Endothelial cell of umbilical vein (primary cell): ENCODE measurements around the gene GFPT1. TPM values are rescaled to one million over a fixed set of nuclear protein-coding genes. Genes with fewer than 3 reads are reported as not detected.

Experiments
- BruUV-seq: library from RNA; stranded (reverse); fragments of 400-500 nt; replicated peaks from 2 replicates; lab custom pipeline; 2021; lab: Mats Ljungman, UMichigan
- CTCF ChIA-PET: fragments of 300-600, 350-600 bp; sonication (Branson Sonifier 250); formaldehyde crosslinking; loops from one replicate; lab custom pipeline; 2021; ENCODE audit warnings: antibody characterized with exemption, inconsistent platforms; lab: Charles Lee
- POLR2A ChIA-PET: fragments of 300-600, 350-600 bp; sonication (Branson Sonifier 250); formaldehyde crosslinking; loops from one replicate; lab custom pipeline; 2021; ENCODE audit warnings: antibody characterized with exemption, inconsistent platforms; lab: Charles Lee
- DNase-seq: peaks from one replicate; pipeline ENCODE4 v3.0.0-alpha.2; 2011; ENCODE audit warnings: low read depth, low spot score
- FAIRE-seq: peaks from 2 replicates; lab custom pipeline; 2011; peaks lifted over from hg19 to GRCh38; lab: Jason Lieb, UNC
- H2AFZ ChIP-seq: 2 replicates; pipeline ENCODE4 v1.6.0; 2012; ENCODE audit warnings: low read depth, low read length, control low read depth, inconsistent platforms
- H3K27ac ChIP-seq: 2 replicates; pipeline ENCODE4 v1.5.1; 2011; ENCODE audit warnings: low read depth, mild to moderate bottlenecking, control low read depth, low read length, moderate library complexity; ENCODE audit not compliant: insufficient read depth
- H3K27me3 ChIP-seq, 2 experiments: 2 replicates each; pipeline versions ENCODE4 v1.6.0 to v1.6.1; 2011; ENCODE audit warnings: low read length in 2 of 2, mixed read lengths in 1 of 2; ENCODE audit not compliant: control insufficient read depth in 2 of 2, insufficient read depth in 2 of 2
- H3K36me3 ChIP-seq, 2 experiments: 2 replicates in 1 of 2; 3 replicates in 1 of 2; pipeline ENCODE4 v1.5.1; 2011; ENCODE audit warnings: low read length in 2 of 2, mild to moderate bottlenecking in 1 of 2, moderate library complexity in 1 of 2; ENCODE audit not compliant: control insufficient read depth in 2 of 2, insufficient read depth in 2 of 2; ENCODE audit errors: extremely low read depth in 1 of 2
- H3K4me1 ChIP-seq: 3 replicates; pipeline ENCODE4 v1.5.1; 2011; ENCODE audit warnings: mild to moderate bottlenecking, low read length; ENCODE audit not compliant: control insufficient read depth, insufficient read depth; ENCODE audit errors: extremely low read depth
- H3K4me2 ChIP-seq: 2 replicates; pipeline ENCODE4 v1.6.1; 2011; ENCODE audit warnings: low read length, control low read depth, mixed read lengths; ENCODE audit not compliant: insufficient read depth
- H3K4me3 ChIP-seq, 3 experiments: fragments of 200-600 bp in 1 of 3; sonication (generic), shearing (Covaris generic) in 1 of 3; replicated peaks in 1 of 3; 2 replicates each; pipeline ENCODE4 v1.5.1; 2011 to 2016; ENCODE audit warnings: control low read depth in 3 of 3, low read length in 3 of 3, mild to moderate bottlenecking in 2 of 3, inconsistent platforms in 1 of 3, low read depth in 1 of 3, moderate library complexity in 1 of 3; ENCODE audit not compliant: insufficient read depth in 1 of 3
- H3K79me2 ChIP-seq: 2 replicates; pipeline ENCODE4 v1.6.0; 2012; ENCODE audit warnings: low read length, inconsistent platforms; ENCODE audit not compliant: control insufficient read depth, insufficient read depth
- H3K9ac ChIP-seq: replicated peaks from 2 replicates; pipeline ENCODE3; 2011; ENCODE audit warnings: low read length, control low read depth; ENCODE audit not compliant: insufficient read depth; ENCODE audit errors: extremely low read depth
- H3K9me1 ChIP-seq: replicated peaks from 3 replicates; pipeline ENCODE4 v1.6.0; 2011; ENCODE audit warnings: mild to moderate bottlenecking, low read length; ENCODE audit not compliant: control insufficient read depth, insufficient read depth; ENCODE audit errors: extremely low read depth
- H3K9me3 ChIP-seq: replicated peaks from 2 replicates; pipeline ENCODE4 v1.5.1; 2012; ENCODE audit warnings: low read length, inconsistent platforms; ENCODE audit not compliant: control insufficient read depth, insufficient read depth
- H4K20me1 ChIP-seq: replicated peaks from 2 replicates; pipeline ENCODE3; 2011; ENCODE audit warnings: mild to moderate bottlenecking, low read length; ENCODE audit not compliant: control insufficient read depth, insufficient read depth; ENCODE audit errors: extremely low read depth
- CTCF ChIP-seq, 2 donors: IDR thresholded peaks; 1 replicate in 1 of 2; 2 replicates in 1 of 2; pipeline ENCODE4 v1.5.1; 2011; ENCODE audit warnings: low read length in 2 of 2, mild to moderate bottlenecking in 2 of 2, moderate library complexity in 2 of 2, control low read depth in 1 of 2, inconsistent platforms in 1 of 2, low read depth in 1 of 2; ENCODE audit not compliant: insufficient read depth in 1 of 2; ENCODE audit errors: extremely low read depth in 1 of 2
- EZH2 ChIP-seq: IDR thresholded peaks from 2 replicates; pipeline ENCODE4 v1.6.1; 2012; ENCODE audit warnings: borderline replicate concordance, low read depth, mild to moderate bottlenecking, moderate library complexity, low read length, inconsistent platforms; ENCODE audit not compliant: severe bottlenecking
- FOS ChIP-seq: IDR thresholded peaks from 2 replicates; pipeline ENCODE4 v1.6.1; 2011; ENCODE audit warnings: mild to moderate bottlenecking, low read length, moderate library complexity, borderline replicate concordance; ENCODE audit not compliant: insufficient read depth
- GATA2 ChIP-seq: IDR thresholded peaks from 2 replicates; pipeline ENCODE4 v1.7.0; 2011; ENCODE audit warnings: low read depth, mild to moderate bottlenecking, moderate library complexity, mixed read lengths, low read length; ENCODE audit not compliant: insufficient read length, insufficient read depth
- JUN ChIP-seq: IDR thresholded peaks from 2 replicates; pipeline ENCODE4 v1.6.1; 2011; ENCODE audit warnings: borderline replicate concordance, low read depth; ENCODE audit not compliant: insufficient read length, insufficient read depth
- MAX ChIP-seq: IDR thresholded peaks from 2 replicates; pipeline ENCODE4 v1.6.1; 2011; ENCODE audit not compliant: insufficient read depth, insufficient read length
- MYC ChIP-seq: IDR thresholded peaks from one replicate; pipeline ENCODE4 v1.6.1; 2011; ENCODE audit warnings: mild to moderate bottlenecking, low read depth, low read length
- POLR2A ChIP-seq: IDR thresholded peaks from 2 replicates; pipeline ENCODE4 v1.6.1; 2012; ENCODE audit warnings: low read depth, mild to moderate bottlenecking, control low read depth, low read length
- POLR2AphosphoS5 ChIP-seq: IDR thresholded peaks from 2 replicates; pipeline ENCODE4 v1.6.1; 2012; ENCODE audit warnings: low read depth, mild to moderate bottlenecking, control low read depth, low read length, moderate library complexity; ENCODE audit not compliant: insufficient read depth
- dilution Hi-C: fragments of 300-500 bp; cut with MboI; formaldehyde crosslinking; loops from one replicate; pipeline ENCODE4 v1.15.0; 2019; ENCODE audit warnings: low sequenced_read_pairs; ENCODE audit not compliant: extremely low pct_ligation_motif_present
- intact Hi-C: fragments of 100-400 bp; cut with micrococcal nuclease; formaldehyde crosslinking; loops from one replicate; pipeline ENCODE4 v1.10.0; 2022
- polyA plus RNA-seq, 4 experiments: library from polyadenylated mRNA; depleted of rRNA in 3 of 4; stranded (reverse) in 3 of 4; unstranded in 1 of 4; fragments of >200 nt; gene quantifications; 2 replicates each; pipeline versions ENCODE4 v1.2.1 to v1.2.3, GENCODE V29; 2011 to 2012; ENCODE audit warnings: missing spikeins in 1 of 4
- total RNA-seq: library from RNA; stranded (reverse); gene quantifications from 2 replicates; pipeline ENCODE4 v1.2.3, GENCODE V29; 2021

Gene GFPT1
- total and polyA plus RNA-seq, 2 donors (not counting 3 experiments of a cell fraction or from before 2014, with no cell fraction given): 8.8 to 38.7 TPM

- Histone ChIP-seq H3K4me2 (no peak overlapping the region), H3K9me1 (no peaks in the 10 kb centered on the region), H3K27ac (no peak overlapping the region), H3K9ac (no peak overlapping the region), H3K4me3 (no peak overlapping the region), H4K20me1 (peaks cover 3% of the 10 kb centered on the region), H3K79me2 (no peaks in the 10 kb centered on the region), H2AFZ (no peak overlapping the region), H3K4me1 (no peaks in the 10 kb centered on the region), H3K27me3 (no peaks in the 10 kb centered on the region), H3K36me3 (peaks cover 10 to 17% of the 10 kb centered on the region in 2 experiments), H3K9me3 (no peaks in the 10 kb centered on the region)
- ChIA-PET CTCF (no interaction called here), POLR2A (no interaction called here)
- DNase-seq: no peak
- TF ChIP-seq EZH2 (no peak), JUN (no peak), MYC (no peak), MAX (no peak), FOS (no peak), GATA2 (no peak), CTCF (IDR thresholded peaks at IDR 0.05; ENCODE audit: extremely low read depth in 1 of 2, insufficient read depth in 1 of 2, low read depth in 1 of 2, low read length in 2 of 2) (no peak), POLR2AphosphoS5 (no peak), POLR2A (no peak)
- no peak for FAIRE-seq
- dilution Hi-C loops (no loop called here), intact Hi-C loops (no loop called here)
- no TSS peak for BruUV-seq
These were observed 53.7 kb downstream of the GFPT1 start for GRCh38 chr2:69333352-69333751.
